ENCODE measurements around the gene CLEC2A. TPM values are rescaled to one million over a fixed set of nuclear protein-coding genes. Genes with fewer than 3 reads are reported as not detected.

CLEC2A gene
- total RNA-seq, 1 donor from 2014 or later: 0.62 TPM

GRCh38 chr12:9895215-9895971, 36.8 kb downstream of the CLEC2A start:
- Mint-ChIP-seq H3K9me3 (ENCODE audit: low read depth) (no peaks in the 10 kb centered on the region), H3K4me1 (ENCODE audit: low read depth) (no peaks in the 10 kb centered on the region)
- no peak for TF ChIP-seq CTCF (IDR thresholded peaks at IDR 0.05)

GRCh38 chr12:9888665-9889273, 43.4 kb downstream of the CLEC2A start:
- Mint-ChIP-seq H3K9me3 (ENCODE audit: low read depth) (no peaks in the 10 kb centered on the region), H3K4me1 (ENCODE audit: low read depth) (no peaks in the 10 kb centered on the region), H3K27ac (ENCODE audit: unreplicated experiment) (no peak overlapping the region), H3K4me3 (ENCODE audit: unreplicated experiment) (no peak overlapping the region), H3K27me3 (ENCODE audit: low read depth) (no peaks in the 10 kb centered on the region), H3K36me3 (ENCODE audit: low read depth) (peaks cover 1% of the 10 kb centered on the region)
- TF ChIP-seq CTCF (IDR thresholded peaks at IDR 0.05): no peak
- no peak for DNase-seq (ENCODE audit: low spot score)

More at GRCh38 chr12:9895215-9895971, 36.8 kb downstream of the CLEC2A start:
- Mint-ChIP-seq H3K4me3 (ENCODE audit: unreplicated experiment) (no peak overlapping the region), H3K27ac (ENCODE audit: unreplicated experiment) (no peak overlapping the region), H3K27me3 (ENCODE audit: low read depth) (no peaks in the 10 kb centered on the region), H3K36me3 (ENCODE audit: low read depth) (peaks cover 1% of the 10 kb centered on the region)
- DNase-seq (ENCODE audit: low spot score): no peak

GRCh38 chr12:9883175-9883574, 49.0 kb downstream of the CLEC2A start:
- Mint-ChIP-seq H3K9me3 (ENCODE audit: low read depth) (no peaks in the 10 kb centered on the region), H3K4me3 (ENCODE audit: unreplicated experiment) (no peak overlapping the region), H3K27me3 (ENCODE audit: low read depth) (no peaks in the 10 kb centered on the region), H3K4me1 (ENCODE audit: low read depth) (no peaks in the 10 kb centered on the region), H3K27ac (ENCODE audit: unreplicated experiment) (no peak overlapping the region), H3K36me3 (ENCODE audit: low read depth) (no peaks in the 10 kb centered on the region)
- no peak for TF ChIP-seq CTCF (IDR thresholded peaks at IDR 0.05)
- DNase-seq (ENCODE audit: low spot score): no peak

GRCh38 chr12:9881988-9882387, 50.2 kb downstream of the CLEC2A start:
- Mint-ChIP-seq H3K36me3 (ENCODE audit: low read depth) (no peaks in the 10 kb centered on the region), H3K27ac (ENCODE audit: unreplicated experiment) (no peak overlapping the region), H3K4me1 (ENCODE audit: low read depth) (no peaks in the 10 kb centered on the region)

GRCh38 chr12:9881246-9881645, 50.9 kb downstream of the CLEC2A start, which contains the start of gene KLRF2:
Gene KLRF2 (plus strand): TSS chr12:9881489. CDS start chr12:9881596, 107 bp downstream.
- DNase-seq (ENCODE audit: low spot score): no peak
- no peaks in the 10 kb centered on the region for H3K4me1 Mint-ChIP-seq (ENCODE audit: low read depth)
- no peak within 1 kb of the TSS for H3K27ac Mint-ChIP-seq (ENCODE audit: unreplicated experiment)
- no peaks in the 10 kb centered on the region for H3K9me3 Mint-ChIP-seq (ENCODE audit: low read depth)
- TF ChIP-seq CTCF (IDR thresholded peaks at IDR 0.05): no peak
- no peaks in the 10 kb centered on the region for H3K36me3 Mint-ChIP-seq (ENCODE audit: low read depth)
- no peaks in the 10 kb centered on the region for H3K27me3 Mint-ChIP-seq (ENCODE audit: low read depth)
- no peak within 1 kb of the TSS for H3K4me3 Mint-ChIP-seq (ENCODE audit: unreplicated experiment)

More at GRCh38 chr12:9881988-9882387, 50.2 kb downstream of the CLEC2A start:
- Mint-ChIP-seq H3K27me3 (ENCODE audit: low read depth) (no peaks in the 10 kb centered on the region), H3K9me3 (ENCODE audit: low read depth) (no peaks in the 10 kb centered on the region), H3K4me3 (ENCODE audit: unreplicated experiment) (no peak overlapping the region)
- DNase-seq (ENCODE audit: low spot score): no peak
- no peak for TF ChIP-seq CTCF (IDR thresholded peaks at IDR 0.05)

Measured in chondrocyte (in vitro differentiated cells).